RCC 7860 (cell line): ENCODE data around the gene DACH1.

Source experiments
- DNase-seq: peaks from one replicate; pipeline ENCODE4 v3.0.0-alpha.2; 2015; ENCODE audit warnings: low spot score
- FAIRE-seq: peaks from 2 replicates; lab custom pipeline; 2012; peaks lifted over from hg19 to GRCh38; lab: Jason Lieb, UNC

The DACH1 gene

GRCh38 chr13:71591374-71591773, 275.6 kb downstream of the DACH1 start:
- FAIRE-seq (no peak), DNase-seq (no peak)

- DNase-seq (no peak), FAIRE-seq (no peak)
These were observed 276.3 kb downstream of the DACH1 start for GRCh38 chr13:71590654-71591148.

GRCh38 chr13:71589032-71589431, 278.0 kb downstream of the DACH1 start:
- FAIRE-seq (no peak), DNase-seq (no peak)

GRCh38 chr13:71587817-71588216, 279.2 kb downstream of the DACH1 start:
- no peak for DNase-seq
- FAIRE-seq: no peak

- no peak for FAIRE-seq
These were observed 279.8 kb downstream of the DACH1 start for GRCh38 chr13:71587193-71587592.

GRCh38 chr13:71583581-71583980, 283.4 kb downstream of the DACH1 start:
- FAIRE-seq (no peak), DNase-seq (no peak)

More at GRCh38 chr13:71587193-71587592, 279.8 kb downstream of the DACH1 start:
- no peak for DNase-seq

- no peak for FAIRE-seq
- DNase-seq: no peak
These were observed 286.4 kb downstream of the DACH1 start for GRCh38 chr13:71580614-71581013.

GRCh38 chr13:71578048-71578447, 289.0 kb downstream of the DACH1 start:
- FAIRE-seq: no peak

GRCh38 chr13:71577127-71577526, 289.9 kb downstream of the DACH1 start:
- DNase-seq: peak; percentile 77
- peak; percentile 84 for FAIRE-seq

More at GRCh38 chr13:71578048-71578447, 289.0 kb downstream of the DACH1 start:
- DNase-seq: no peak

GRCh38 chr13:71576571-71576970, 290.4 kb downstream of the DACH1 start:
- FAIRE-seq (no peak), DNase-seq (no peak)

GRCh38 chr13:71546881-71547280, 320.1 kb downstream of the DACH1 start:
- no peak for FAIRE-seq
- no peak for DNase-seq

GRCh38 chr13:71540098-71540497, 326.9 kb downstream of the DACH1 start:
- FAIRE-seq (no peak), DNase-seq (no peak)

- no peak for DNase-seq
- no peak for FAIRE-seq
These were observed 330.8 kb downstream of the DACH1 start for GRCh38 chr13:71536201-71536600.

- no peak for DNase-seq
- no peak for FAIRE-seq
These were observed 342.2 kb downstream of the DACH1 start for GRCh38 chr13:71524613-71525304.

GRCh38 chr13:71524245-71524612, 342.8 kb downstream of the DACH1 start:
- DNase-seq: no peak
- FAIRE-seq: no peak

GRCh38 chr13:71522941-71523526, 344.0 kb downstream of the DACH1 start:
- FAIRE-seq (no peak), DNase-seq (no peak)

GRCh38 chr13:71517004-71517403, 350.0 kb downstream of the DACH1 start:
- FAIRE-seq: no peak
- DNase-seq: no peak

GRCh38 chr13:71516521-71516920, 350.5 kb downstream of the DACH1 start:
- DNase-seq (no peak), FAIRE-seq (no peak)

GRCh38 chr13:71515744-71516038, 351.3 kb downstream of the DACH1 start:
- DNase-seq: no peak
- no peak for FAIRE-seq

GRCh38 chr13:71514900-71515743, 351.9 kb downstream of the DACH1 start:
- FAIRE-seq: no peak

GRCh38 chr13:71513411-71514033, 353.5 kb downstream of the DACH1 start:
- DNase-seq: no peak

More at GRCh38 chr13:71514900-71515743, 351.9 kb downstream of the DACH1 start:
- no peak for DNase-seq

More at GRCh38 chr13:71513411-71514033, 353.5 kb downstream of the DACH1 start:
- FAIRE-seq: no peak
